HEK293 (cell line): Measurements from ENCODE around the gene SULT2B1.
"Not testable (repeated sequence)": the region's sequence is repeated elsewhere in the genome, so short reads cannot be mapped to it uniquely, and the experiment has no call there.

ENCODE experiments used
- CTCF ChIA-PET: fragments of 350-600 bp; formaldehyde crosslinking; extraction: SDS; loops from one replicate; lab custom pipeline; 2021; ENCODE audit warnings: antibody characterized with exemption; lab: Yijun Ruan, JAX
- POLR2A ChIA-PET: fragments of 300-600 bp; formaldehyde crosslinking; extraction: SDS; loops from one replicate; lab custom pipeline; 2020; ENCODE audit warnings: antibody characterized with exemption, inconsistent platforms; lab: Yijun Ruan, JAX
- H3K27ac ChIP-seq: fragments of 200-500 bp; sonication (Bioruptor generic); 2 replicates; pipeline ENCODE4 v1.5.1; 2014; ENCODE audit warnings: low read depth, low read length, control low read depth, inconsistent platforms; ENCODE audit errors: extremely low read depth
- H3K36me3 ChIP-seq, 2 experiments: fragments of 200-500 bp in 1 of 2; sonication (Bioruptor generic) in 1 of 2; 1 replicate in 1 of 2; 2 replicates in 1 of 2; pipeline ENCODE4 v1.5.1; 2014 to 2017; ENCODE audit warnings: inconsistent platforms in 2 of 2, low read length in 2 of 2; ENCODE audit not compliant: control insufficient read depth in 2 of 2, insufficient read depth in 1 of 2
- H3K4me1 ChIP-seq: fragments of 200-500 bp; sonication (Bioruptor generic); 2 replicates; pipeline ENCODE4 v1.5.1; 2014; ENCODE audit warnings: mild to moderate bottlenecking, low read length, inconsistent platforms; ENCODE audit not compliant: control insufficient read depth, insufficient read depth
- H3K4me3 ChIP-seq: 2 replicates; pipeline ENCODE4 v1.5.1; 2011; ENCODE audit warnings: low read depth, mild to moderate bottlenecking, control low read depth, low read length, moderate library complexity
- H3K9me3 ChIP-seq: fragments of 200-500 bp; sonication (Bioruptor generic); 2 replicates; pipeline ENCODE4 v1.5.1; 2014; ENCODE audit warnings: low read depth, low read length, inconsistent platforms; ENCODE audit not compliant: control insufficient read depth, insufficient read depth
- KLF9 ChIP-seq: fragments of 450-650 bp; formaldehyde crosslinking; IDR thresholded peaks from 2 replicates; pipeline ENCODE4 v1.5.1; 2016; ENCODE audit warnings: missing biosample characterization, missing genetic modification characterization, low read depth
- OVOL3 ChIP-seq: fragments of 450-650 bp; formaldehyde crosslinking; IDR thresholded peaks from 2 replicates; pipeline ENCODE4 v1.5.1; 2016; ENCODE audit warnings: missing biosample characterization, missing genetic modification characterization
- PRDM1 ChIP-seq: fragments of 450-650 bp; formaldehyde crosslinking; IDR thresholded peaks from 2 replicates; pipeline ENCODE4; 2016; ENCODE audit warnings: missing biosample characterization, missing genetic modification characterization
- SP7 ChIP-seq: fragments of 450-650 bp; formaldehyde crosslinking; IDR thresholded peaks from 2 replicates; pipeline ENCODE4 v1.5.1; 2016; ENCODE audit warnings: missing biosample characterization, missing genetic modification characterization
- TCF7L2 ChIP-seq: IDR thresholded peaks from 2 replicates; pipeline ENCODE4 v1.6.1; 2011; ENCODE audit warnings: low read depth, mild to moderate bottlenecking, inconsistent platforms, low read length, moderate library complexity, borderline replicate concordance
- YY2 ChIP-seq: fragments of 450-650 bp; formaldehyde crosslinking; IDR thresholded peaks from 2 replicates; pipeline ENCODE4 v1.5.1; 2016; ENCODE audit warnings: missing biosample characterization, missing genetic modification characterization
- ZEB2 ChIP-seq: fragments of 450-650 bp; formaldehyde crosslinking; IDR thresholded peaks from 2 replicates; pipeline ENCODE4 v1.5.1; 2016; ENCODE audit warnings: missing biosample characterization, missing genetic modification characterization
- ZNF10 ChIP-seq: fragments of 450-650 bp; formaldehyde crosslinking; IDR thresholded peaks from 2 replicates; pipeline ENCODE4 v1.5.1; 2017; ENCODE audit warnings: missing biosample characterization, missing genetic modification characterization
- ZNF132 ChIP-seq: fragments of 450-650 bp; formaldehyde crosslinking; IDR thresholded peaks from 2 replicates; pipeline ENCODE4 v1.5.1; 2017; ENCODE audit warnings: missing biosample characterization, missing genetic modification characterization, borderline replicate concordance
- ZNF138 ChIP-seq: fragments of 450-650 bp; formaldehyde crosslinking; IDR thresholded peaks from 2 replicates; pipeline ENCODE4 v1.5.1; 2016; ENCODE audit warnings: missing biosample characterization, missing genetic modification characterization, borderline replicate concordance
- ZNF146 ChIP-seq: fragments of 450-650 bp; formaldehyde crosslinking; IDR thresholded peaks from 2 replicates; pipeline ENCODE4 v1.5.1; 2016; ENCODE audit warnings: missing biosample characterization, missing genetic modification characterization
- ZNF174 ChIP-seq: fragments of 450-650 bp; formaldehyde crosslinking; IDR thresholded peaks from 2 replicates; pipeline ENCODE4 v1.5.0; 2017; ENCODE audit warnings: missing biosample characterization, mild to moderate bottlenecking, missing genetic modification characterization
- ZNF184 ChIP-seq: fragments of 450-650 bp; IDR thresholded peaks from 2 replicates; pipeline ENCODE4 v1.5.1; 2018; ENCODE audit warnings: missing biosample characterization, mild to moderate bottlenecking, missing genetic modification characterization
- ZNF19 ChIP-seq: fragments of 450-650 bp; formaldehyde crosslinking; IDR thresholded peaks from 2 replicates; pipeline ENCODE4; 2016; ENCODE audit warnings: missing biosample characterization, missing genetic modification characterization, low read depth
- ZNF530 ChIP-seq: fragments of 450-650 bp; formaldehyde crosslinking; IDR thresholded peaks from 2 replicates; pipeline ENCODE4 v1.5.1; 2016; ENCODE audit warnings: low read depth, missing biosample characterization, missing genetic modification characterization
- ZNF571 ChIP-seq: fragments of 450-650 bp; formaldehyde crosslinking; IDR thresholded peaks from 2 replicates; pipeline ENCODE4 v1.5.0; 2017; ENCODE audit warnings: missing biosample characterization, missing genetic modification characterization
- ZNF654 ChIP-seq: fragments of 450-650 bp; formaldehyde crosslinking; IDR thresholded peaks from 2 replicates; pipeline ENCODE4 v1.5.1; 2016; ENCODE audit warnings: low read depth, missing biosample characterization, missing genetic modification characterization
- TF ChIP-seq, protein P1 (sequence below): fragments of 450-650 bp; formaldehyde crosslinking; optimal IDR thresholded peaks from 2 replicates; pipeline ENCODE3; 2016; ENCODE audit warnings: missing biosample characterization, mild to moderate bottlenecking, missing genetic modification characterization
- TF ChIP-seq, protein P2 (sequence below): fragments of 450-650 bp; formaldehyde crosslinking; IDR thresholded peaks from 2 replicates; pipeline ENCODE4 v1.5.1; 2016; ENCODE audit warnings: missing biosample characterization, missing genetic modification characterization
- TF ChIP-seq, protein P3 (sequence below): fragments of 450-650 bp; formaldehyde crosslinking; IDR thresholded peaks from 2 replicates; pipeline ENCODE4 v1.5.1; 2016; ENCODE audit warnings: missing biosample characterization, missing genetic modification characterization
- TF ChIP-seq, protein P4 (sequence below): fragments of 450-650 bp; formaldehyde crosslinking; IDR thresholded peaks from 2 replicates; pipeline ENCODE4 v1.5.1; 2016; ENCODE audit warnings: missing biosample characterization, missing genetic modification characterization

The SULT2B1 gene

DNA sequence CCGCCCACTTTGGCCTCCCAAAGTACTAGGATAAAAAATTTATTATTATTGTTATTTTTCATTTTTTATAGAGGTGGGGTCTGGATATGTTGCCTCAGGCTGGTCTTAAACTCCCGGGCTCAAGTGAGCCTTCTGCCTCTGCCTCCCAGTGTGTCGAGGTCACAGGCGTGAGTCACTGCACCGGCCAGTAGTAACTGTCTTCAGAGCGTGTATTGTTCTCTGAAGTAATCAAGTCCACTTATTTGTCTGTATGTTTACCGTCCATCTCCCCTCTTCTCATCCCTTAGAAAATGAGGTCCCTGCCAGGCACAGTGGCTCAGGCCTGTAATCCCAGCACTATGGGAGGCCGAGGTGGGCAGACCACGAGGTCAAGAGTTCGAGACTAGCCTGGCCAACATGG is 18.2 kb upstream of the SULT2B1 start:
- Histone ChIP-seq H3K4me1 (no peaks in the 10 kb centered on the region), H3K4me3 (no peak overlapping the region), H3K9me3 (no peaks in the 10 kb centered on the region), H3K27ac (no peak overlapping the region), H3K36me3 (no peaks in the 10 kb centered on the region)
- ChIA-PET POLR2A (no interaction called here), CTCF (no interaction called here)
- TF ChIP-seq ZNF174 (tag by site-specific recombination) (no peak), ZNF132 (tag by site-specific recombination) (no peak), ZNF530 (tag by site-specific recombination) (no peak), OVOL3 (no peak), YY2 (tag by site-specific recombination) (no peak), TCF7L2 (no peak), ZNF571 (tag by site-specific recombination) (no peak), ZEB2 (no peak), PRDM1 (tag by site-specific recombination) (no peak), ZNF10 (no peak), KLF9 (tag by site-specific recombination) (no peak), ZNF654 (tag by site-specific recombination) (no peak), ZNF184 (tag by site-specific recombination) (no peak)
- TF ChIP-seq, protein P1, sequence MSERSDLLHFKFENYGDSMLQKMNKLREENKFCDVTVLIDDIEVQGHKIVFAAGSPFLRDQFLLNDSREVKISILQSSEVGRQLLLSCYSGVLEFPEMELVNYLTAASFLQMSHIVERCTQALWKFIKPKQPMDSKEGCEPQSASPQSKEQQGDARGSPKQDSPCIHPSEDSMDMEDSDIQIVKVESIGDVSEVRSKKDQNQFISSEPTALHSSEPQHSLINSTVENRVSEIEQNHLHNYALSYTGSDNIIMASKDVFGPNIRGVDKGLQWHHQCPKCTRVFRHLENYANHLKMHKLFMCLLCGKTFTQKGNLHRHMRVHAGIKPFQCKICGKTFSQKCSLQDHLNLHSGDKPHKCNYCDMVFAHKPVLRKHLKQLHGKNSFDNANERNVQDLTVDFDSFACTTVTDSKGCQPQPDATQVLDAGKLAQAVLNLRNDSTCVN = no peak

DNA sequence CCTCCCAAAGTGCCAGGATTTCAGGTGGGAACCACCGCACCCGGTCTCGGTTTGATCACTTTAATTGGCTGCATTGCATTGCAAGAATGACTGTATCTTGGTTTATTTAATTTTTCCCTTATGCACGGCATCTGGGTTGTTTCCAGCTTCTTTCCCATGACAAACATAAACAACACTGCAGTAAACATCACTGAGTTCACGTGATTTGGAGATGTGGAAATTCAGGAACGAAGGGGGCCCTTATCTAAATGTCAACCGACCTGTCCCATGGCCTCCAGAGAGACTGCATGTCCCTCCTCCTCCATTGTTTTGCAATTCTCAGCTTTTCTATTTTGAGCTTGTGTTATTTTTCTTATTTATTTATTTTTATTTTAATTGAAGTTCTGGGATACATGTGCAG is 14.4 kb upstream of the SULT2B1 start:
- no peaks in the 10 kb centered on the region for H3K36me3 ChIP-seq
- ChIA-PET CTCF (interaction anchor here (0.9 to 2.0 kb wide), 2 partner anchors 47 to 51 kb away, joined by 3 to 8 read pairs; no protein-coding TSS in a partner anchor), POLR2A (no interaction called here)
- TF ChIP-seq SP7 = no peak
- TF ChIP-seq, protein P2, sequence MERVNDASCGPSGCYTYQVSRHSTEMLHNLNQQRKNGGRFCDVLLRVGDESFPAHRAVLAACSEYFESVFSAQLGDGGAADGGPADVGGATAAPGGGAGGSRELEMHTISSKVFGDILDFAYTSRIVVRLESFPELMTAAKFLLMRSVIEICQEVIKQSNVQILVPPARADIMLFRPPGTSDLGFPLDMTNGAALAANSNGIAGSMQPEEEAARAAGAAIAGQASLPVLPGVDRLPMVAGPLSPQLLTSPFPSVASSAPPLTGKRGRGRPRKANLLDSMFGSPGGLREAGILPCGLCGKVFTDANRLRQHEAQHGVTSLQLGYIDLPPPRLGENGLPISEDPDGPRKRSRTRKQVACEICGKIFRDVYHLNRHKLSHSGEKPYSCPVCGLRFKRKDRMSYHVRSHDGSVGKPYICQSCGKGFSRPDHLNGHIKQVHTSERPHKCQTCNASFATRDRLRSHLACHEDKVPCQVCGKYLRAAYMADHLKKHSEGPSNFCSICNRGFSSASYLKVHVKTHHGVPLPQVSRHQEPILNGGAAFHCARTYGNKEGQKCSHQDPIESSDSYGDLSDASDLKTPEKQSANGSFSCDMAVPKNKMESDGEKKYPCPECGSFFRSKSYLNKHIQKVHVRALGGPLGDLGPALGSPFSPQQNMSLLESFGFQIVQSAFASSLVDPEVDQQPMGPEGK = no peak
- no peak for TF ChIP-seq ZNF138 (tag by site-specific recombination)
- TF ChIP-seq, protein P3, sequence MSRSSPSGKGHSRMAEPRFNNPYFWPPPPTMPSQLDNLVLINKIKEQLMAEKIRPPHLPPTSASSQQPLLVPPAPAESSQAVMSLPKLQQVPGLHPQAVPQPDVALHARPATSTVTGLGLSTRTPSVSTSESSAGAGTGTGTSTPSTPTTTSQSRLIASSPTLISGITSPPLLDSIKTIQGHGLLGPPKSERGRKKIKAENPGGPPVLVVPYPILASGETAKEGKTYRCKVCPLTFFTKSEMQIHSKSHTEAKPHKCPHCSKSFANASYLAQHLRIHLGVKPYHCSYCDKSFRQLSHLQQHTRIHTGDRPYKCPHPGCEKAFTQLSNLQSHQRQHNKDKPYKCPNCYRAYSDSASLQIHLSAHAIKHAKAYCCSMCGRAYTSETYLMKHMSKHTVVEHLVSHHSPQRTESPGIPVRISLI (tag by site-specific recombination) = no peak
- TF ChIP-seq ZNF10 = no peak
- TF ChIP-seq ZNF530 (tag by site-specific recombination) = no peak
- no peak for TF ChIP-seq ZNF19 (tag by site-specific recombination)
- H3K4me3 ChIP-seq = no peak overlapping the region
- no peak overlapping the region for H3K27ac ChIP-seq
- H3K9me3 ChIP-seq = no peaks in the 10 kb centered on the region
- H3K4me1 ChIP-seq = no peaks in the 10 kb centered on the region; the same call in 1 of the 2 replicates

DNA sequence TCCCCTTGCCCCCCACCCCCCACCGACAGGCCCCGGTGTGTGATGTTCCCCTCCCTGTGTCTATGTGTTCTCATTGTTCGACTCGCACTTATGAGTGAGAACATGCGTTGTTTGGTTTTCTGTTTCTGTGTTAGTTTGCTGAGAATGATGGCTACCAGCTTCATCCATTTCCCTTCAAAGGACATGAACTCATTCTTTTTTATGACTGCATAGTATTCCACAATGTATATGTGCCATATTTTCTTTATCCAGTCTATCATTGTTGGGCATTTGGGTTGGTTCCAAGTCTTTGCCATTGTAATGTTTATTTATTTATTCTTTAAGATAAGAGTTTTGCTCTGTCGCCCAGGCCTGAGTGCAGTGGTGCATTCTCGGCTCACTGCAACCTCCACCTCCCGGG is 13.9 kb upstream of the SULT2B1 start:
- H3K4me1 ChIP-seq, H3K4me3 ChIP-seq: not testable (repeated sequence)
- TF ChIP-seq, protein P4, sequence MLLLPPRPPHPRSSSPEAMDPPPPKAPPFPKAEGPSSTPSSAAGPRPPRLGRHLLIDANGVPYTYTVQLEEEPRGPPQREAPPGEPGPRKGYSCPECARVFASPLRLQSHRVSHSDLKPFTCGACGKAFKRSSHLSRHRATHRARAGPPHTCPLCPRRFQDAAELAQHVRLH (tag by site-specific recombination) = 0 out of 2 replicates have a peak, but pooled peaks have one; percentile 36
- TF ChIP-seq ZNF146 = peak; percentile 76
- TF ChIP-seq, all 188 proteins: peak for 2; not testable (repeated sequence) for 186
- POLR2A ChIA-PET = interaction anchor here (0.6 kb wide), 1 partner anchor 19 kb away, joined by 4 read pairs; no protein-coding TSS in a partner anchor
- CTCF ChIA-PET = interaction anchor here (1.0 to 3.6 kb wide), 4 partner anchors 46 to 433 kb away, joined by 3 to 17 read pairs (median 6); no protein-coding TSS in a partner anchor
- not testable (repeated sequence) for H3K9me3 ChIP-seq, H3K36me3 ChIP-seq, H3K27ac ChIP-seq
